GM23248 (cell line): Measurements from ENCODE around the gene BAHCC1.

ENCODE experiments used
- EZH2 ChIP-seq: fragments of 200-600 bp; sonication (generic); IDR thresholded peaks from 2 replicates; pipeline ENCODE4 v1.6.1; 2018; ENCODE audit warnings: antibody characterized with exemption, mild to moderate bottlenecking; ENCODE audit not compliant: insufficient read depth, poor library complexity, severe bottlenecking
- EZH2phosphoT487 ChIP-seq: fragments of 200-600 bp; sonication (generic); IDR thresholded peaks from 2 replicates; pipeline ENCODE4 v1.6.1; 2018; ENCODE audit warnings: antibody characterized with exemption, moderate library complexity, mild to moderate bottlenecking, low read depth; ENCODE audit not compliant: insufficient read depth

DNA sequence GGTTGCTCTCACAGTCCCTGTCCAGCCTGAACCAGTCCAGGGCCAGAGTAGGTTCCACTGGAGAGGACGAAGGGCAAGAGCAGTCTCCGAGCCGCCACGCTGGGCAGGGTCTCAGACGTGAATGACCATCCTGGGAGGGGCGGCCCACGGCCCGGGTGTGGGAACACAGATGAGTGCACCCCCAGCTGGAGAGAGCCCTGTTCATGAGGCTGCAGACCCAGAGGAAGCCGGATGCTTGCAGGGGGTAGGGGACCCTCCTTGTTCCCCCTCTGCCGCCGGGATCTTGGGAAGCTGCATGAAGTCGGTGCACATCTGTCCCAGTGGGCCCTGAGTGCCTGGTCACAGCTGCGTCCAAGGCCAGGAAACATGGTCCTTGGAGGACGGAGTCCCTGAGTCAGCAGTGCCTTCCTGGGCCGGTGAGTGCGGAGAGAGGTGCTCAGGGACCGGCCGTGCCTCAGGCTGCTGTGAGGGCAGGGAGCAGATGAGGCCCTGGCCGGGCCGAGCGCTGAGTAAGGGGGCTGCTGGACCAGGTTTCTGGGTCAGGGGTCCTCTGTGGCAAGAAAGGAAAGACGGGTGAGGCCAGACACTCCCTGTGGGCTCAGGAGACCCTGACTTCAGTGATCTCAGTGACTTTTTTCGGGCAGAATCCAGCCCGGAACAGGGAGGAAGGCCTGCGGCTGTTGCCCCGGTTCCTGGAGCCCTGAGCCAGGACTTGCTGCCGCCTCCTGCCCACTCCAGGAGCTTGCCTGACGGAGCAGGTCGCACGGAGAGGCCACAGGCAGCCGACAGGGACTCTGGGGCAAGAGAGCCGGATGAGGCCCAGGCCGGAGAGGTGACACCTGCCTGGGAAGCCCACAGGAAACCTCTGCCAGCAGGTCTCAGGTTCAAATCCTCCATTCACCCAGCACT, 71.6 kb downstream of the BAHCC1 start:
- no peak for TF ChIP-seq EZH2phosphoT487
- TF ChIP-seq EZH2, result no peak
